ENCODE measurements around the gene NINL. TPM values are rescaled to one million over a fixed set of nuclear protein-coding genes. Genes with fewer than 3 reads are reported as not detected.
"Not testable (repeated sequence)": the region's sequence is repeated elsewhere in the genome, so short reads cannot be mapped to it uniquely, and the experiment has no call there.

The NINL gene
- total RNA-seq, 4 donors from 2014 or later, result 3.0 to 5.8 (median 3.7) TPM

- intact Hi-C loops (cut with DNase I), result no loop called here
- 60% methylated on average over 9 of the region's 9 CpGs for WGBS
- DNase-seq (ENCODE audit: extremely low spot score), result no peak
These were observed 7.0 kb upstream of the NINL start for GRCh38 chr20:25592135-25592852.

GRCh38 chr20:25590778-25591177 lies 5.4 kb upstream of the NINL start:
- 82% methylated on average over 4 of the region's 4 CpGs for WGBS
- H3K27ac ChIP-seq (replicated peaks in 1 of 4); DNase-seq (ENCODE audit: extremely low spot score); H3K27me3 ChIP-seq; H3K9me3 ChIP-seq; H3K36me3 ChIP-seq; H3K4me3 ChIP-seq; intact Hi-C loops (cut with DNase I); H3K4me1 ChIP-seq: not testable (repeated sequence)

More at GRCh38 chr20:25592135-25592852, 7.0 kb upstream of the NINL start:
- H3K4me1 ChIP-seq, result no peaks in the 10 kb centered on the region
- H3K27me3 ChIP-seq, result no peaks in the 10 kb centered on the region
- no peak overlapping the region for H3K4me3 ChIP-seq
- no peaks in the 10 kb centered on the region for H3K36me3 ChIP-seq
- H3K27ac ChIP-seq (replicated peaks in 1 of 4), result no peak overlapping the region
- TF ChIP-seq POLR2A (IDR thresholded peaks at IDR 0.05; ENCODE audit: low read depth) (no peak), POLR2AphosphoS5 (IDR thresholded peaks at IDR 0.05) (no peak), EP300 (IDR thresholded peaks at IDR 0.05) (no peak), CTCF (IDR thresholded peaks at IDR 0.05) (no peak)
- no peaks in the 10 kb centered on the region for H3K9me3 ChIP-seq

GRCh38 chr20:25588491-25588890 lies 3.2 kb upstream of the NINL start:
- Histone ChIP-seq H3K27ac (replicated peaks in 1 of 4) (no peak overlapping the region), H3K4me1 (peaks cover 11 to 20% (median 17%) of the 10 kb centered on the region in 4 donors), H3K4me3 (no peak overlapping the region), H3K9me3 (no peaks in the 10 kb centered on the region), H3K36me3 (no peaks in the 10 kb centered on the region), H3K27me3 (no peaks in the 10 kb centered on the region)
- TF ChIP-seq EP300 (IDR thresholded peaks at IDR 0.05), result no peak
- no peak for TF ChIP-seq POLR2AphosphoS5 (IDR thresholded peaks at IDR 0.05)
- TF ChIP-seq POLR2A (IDR thresholded peaks at IDR 0.05; ENCODE audit: low read depth), result no peak
- no peak for TF ChIP-seq CTCF (IDR thresholded peaks at IDR 0.05)
- WGBS, result 92% methylated on average over 7 of the region's 7 CpGs
- no peak for DNase-seq (ENCODE audit: extremely low spot score)
- intact Hi-C loops (cut with DNase I), result loop anchor here (5.0 kb wide), 1 partner anchor 34 kb away; the partner anchor contains the start of gene NANP

GRCh38 chr20:25587536-25587935 lies 2.2 kb upstream of the NINL start:
- WGBS, result 89% methylated on average over 4 of the region's 5 CpGs
- Histone ChIP-seq H3K4me1 (peaks cover 11 to 20% (median 17%) of the 10 kb centered on the region in 4 donors), H3K4me3 (no peak overlapping the region), H3K36me3 (no peaks in the 10 kb centered on the region), H3K27me3 (no peaks in the 10 kb centered on the region), H3K9me3 (no peaks in the 10 kb centered on the region), H3K27ac (replicated peaks in 1 of 4) (no peak overlapping the region)
- TF ChIP-seq EP300 (IDR thresholded peaks at IDR 0.05) (no peak), POLR2A (IDR thresholded peaks at IDR 0.05; ENCODE audit: low read depth) (no peak), POLR2AphosphoS5 (IDR thresholded peaks at IDR 0.05) (no peak), CTCF (IDR thresholded peaks at IDR 0.05) (no peak)
- no peak for DNase-seq (ENCODE audit: extremely low spot score)
- intact Hi-C loops (cut with DNase I), result loop anchor here (5.0 kb wide), 1 partner anchor 35 kb away; the partner anchor contains the start of gene NANP

GRCh38 chr20:25586877-25587276 lies 1.5 kb upstream of the NINL start:
- Histone ChIP-seq H3K4me1 (peaks cover 11 to 20% (median 17%) of the 10 kb centered on the region in 4 donors), H3K27ac (replicated peaks in 1 of 4) (no peak overlapping the region), H3K36me3 (no peaks in the 10 kb centered on the region), H3K27me3 (no peaks in the 10 kb centered on the region), H3K4me3 (no peak overlapping the region), H3K9me3 (no peaks in the 10 kb centered on the region)
- intact Hi-C loops (cut with DNase I), result loop anchor here (5.0 kb wide), 1 partner anchor 35 kb away; the partner anchor contains the start of gene NANP
- 85% methylated on average over 11 of the region's 11 CpGs for WGBS
- no peak for TF ChIP-seq CTCF (IDR thresholded peaks at IDR 0.05)
- TF ChIP-seq EP300 (IDR thresholded peaks at IDR 0.05), result no peak
- TF ChIP-seq POLR2AphosphoS5 (IDR thresholded peaks at IDR 0.05), result no peak
- no peak for TF ChIP-seq POLR2A (IDR thresholded peaks at IDR 0.05; ENCODE audit: low read depth)
- DNase-seq (ENCODE audit: extremely low spot score), result no peak

- H3K9me3 ChIP-seq; H3K27me3 ChIP-seq; H3K4me3 ChIP-seq; H3K36me3 ChIP-seq; H3K27ac ChIP-seq (replicated peaks in 1 of 4); DNase-seq (ENCODE audit: extremely low spot score); intact Hi-C loops (cut with DNase I): not testable (repeated sequence)
- WGBS, result 90% methylated on average over 7 of the region's 7 CpGs
- peaks cover 11 to 25% (median 17%) of the 10 kb centered on the region in 4 donors for H3K4me1 ChIP-seq
These were observed 1.7 kb downstream of the NINL start for GRCh38 chr20:25583607-25584006.

Measured in esophagus muscularis mucosa (tissue), 4 donors.